HG03558 (cell line): Measurements from ENCODE around the gene RTN4.
"Not testable (repeated sequence)": the region's sequence is repeated elsewhere in the genome, so short reads cannot be mapped to it uniquely, and the experiment has no call there.

ENCODE experiments used
- ATAC-seq: cut with Tn5 transposase; IDR thresholded peaks from one replicate; pipeline ENCODE4 v1.9.1; 2021; ENCODE audit warnings: moderate number of reproducible peaks; ENCODE audit not compliant: unreplicated experiment; ENCODE audit errors: extremely low read depth

Gene RTN4

DNA sequence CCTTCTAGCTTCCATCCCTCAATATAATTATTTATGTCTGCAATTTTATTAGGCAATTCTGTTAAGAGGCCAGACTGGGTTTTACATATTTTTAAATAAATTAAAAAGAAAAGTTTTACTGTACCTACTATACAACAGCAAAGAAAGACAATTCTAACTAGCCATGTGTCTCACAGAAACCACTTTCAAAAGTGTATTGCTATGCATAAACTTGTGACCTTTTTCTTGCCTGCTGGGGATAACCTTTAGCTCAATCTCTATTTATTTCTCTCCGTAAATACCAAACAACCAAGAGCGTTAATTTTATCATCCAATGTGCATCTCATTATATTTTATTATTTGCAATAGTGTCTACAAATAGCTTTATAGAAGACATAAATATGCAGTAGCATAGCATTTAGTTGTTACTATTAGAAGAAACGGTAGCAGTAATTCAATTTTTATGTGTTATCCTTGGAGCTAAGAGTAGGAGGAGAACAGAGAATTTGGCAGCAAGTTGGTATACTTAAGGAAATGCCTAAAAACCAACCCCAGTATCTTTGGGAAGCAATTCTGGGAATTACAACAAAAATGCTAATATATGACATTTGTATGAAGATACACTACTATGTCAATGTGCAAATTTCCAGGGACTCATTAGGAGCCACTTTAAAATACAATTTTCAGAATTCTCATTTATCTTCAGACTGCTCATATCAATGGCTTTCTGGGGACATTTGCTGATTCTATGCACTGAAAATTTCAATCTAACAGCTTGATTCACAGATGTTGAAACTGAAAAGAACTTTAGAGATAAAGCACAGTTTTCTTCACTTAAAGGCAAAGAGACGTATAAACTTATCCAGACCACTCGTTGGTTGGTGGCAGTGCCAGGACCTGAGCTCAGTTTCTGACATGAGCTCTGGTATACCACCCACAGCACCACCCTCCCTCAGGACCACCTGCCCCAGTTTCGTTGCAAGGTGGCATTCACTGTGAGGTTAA is 23.0 kb upstream of the RTN4 start:
- ATAC-seq, result no peak

DNA sequence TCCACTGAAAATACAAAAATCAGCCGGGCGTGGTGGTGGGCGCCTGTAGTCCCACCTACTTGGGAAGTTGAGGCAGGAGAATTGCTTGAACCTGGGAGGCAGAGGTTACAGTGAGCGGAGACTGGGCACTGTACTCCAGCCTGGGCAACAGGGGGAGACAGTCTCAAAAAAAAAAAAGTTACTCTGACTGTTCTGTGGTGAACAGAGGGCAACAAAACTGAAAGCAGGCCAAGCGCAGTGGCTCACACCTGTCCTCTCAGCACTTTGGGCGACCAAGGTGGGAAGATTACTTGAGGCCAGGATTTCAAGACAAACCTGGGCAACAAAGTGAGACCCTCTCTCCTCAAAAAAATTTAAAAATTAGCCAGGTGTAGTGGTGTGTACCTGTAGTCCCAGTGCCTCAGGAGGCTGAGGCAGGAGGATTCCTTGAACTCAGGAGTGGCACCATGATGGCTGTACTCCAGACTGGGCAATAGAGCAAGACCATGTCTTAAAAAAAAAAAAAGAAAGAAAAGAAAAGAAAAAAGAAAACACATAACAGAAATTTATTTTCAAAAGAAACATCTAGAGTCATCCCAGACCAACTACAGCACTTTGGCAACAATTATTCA is 13.6 kb upstream of the RTN4 start:
- no peak for ATAC-seq

DNA sequence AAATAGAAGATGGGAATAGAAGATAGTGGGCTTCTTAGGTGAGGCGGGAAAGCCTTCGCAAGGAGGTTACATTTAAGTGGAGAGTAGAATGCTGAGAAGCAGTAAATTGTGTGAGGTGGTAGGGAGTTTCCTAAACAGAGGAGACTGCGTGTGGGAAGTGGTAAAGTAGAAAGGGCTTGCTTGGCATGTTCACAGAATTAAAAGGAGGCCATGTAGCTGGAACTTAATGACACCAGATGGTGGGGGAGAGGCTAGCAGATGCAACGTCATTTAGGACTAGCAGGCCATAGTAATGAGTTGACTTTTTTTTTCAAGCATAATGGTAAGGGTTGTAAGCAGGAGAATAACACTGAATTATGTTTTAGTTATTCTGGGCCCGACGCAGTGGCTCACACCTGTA is 13.0 kb upstream of the RTN4 start:
- no peak for ATAC-seq

GRCh38 chr2:55062754-55063153 is 12.5 kb upstream of the RTN4 start:
- no peak for ATAC-seq

- ATAC-seq, result no peak
These were observed 11.5 kb upstream of the RTN4 start for GRCh38 chr2:55061523-55062344.

- no peak for ATAC-seq
These were observed 9.5 kb upstream of the RTN4 start for GRCh38 chr2:55059793-55060192.

DNA sequence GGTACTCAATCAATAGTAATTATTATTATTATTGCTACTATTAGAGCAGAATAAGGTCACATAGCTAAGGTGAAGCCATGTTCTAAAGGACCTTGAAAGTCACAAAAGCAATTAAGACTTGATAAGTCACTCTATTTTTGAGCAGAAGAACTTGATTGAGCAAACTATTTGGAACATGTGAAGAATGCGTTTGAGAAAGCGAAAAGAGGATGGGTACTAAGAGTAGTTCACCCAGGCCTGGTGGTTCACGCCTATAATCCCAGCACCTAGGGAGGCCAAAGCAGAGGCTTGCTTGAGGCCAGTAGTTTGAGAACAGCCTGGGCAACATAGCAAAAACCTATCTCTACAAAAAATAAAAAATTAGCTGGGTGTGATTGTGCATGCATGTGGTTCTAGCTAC is 7.2 kb upstream of the RTN4 start:
- no peak for ATAC-seq

DNA sequence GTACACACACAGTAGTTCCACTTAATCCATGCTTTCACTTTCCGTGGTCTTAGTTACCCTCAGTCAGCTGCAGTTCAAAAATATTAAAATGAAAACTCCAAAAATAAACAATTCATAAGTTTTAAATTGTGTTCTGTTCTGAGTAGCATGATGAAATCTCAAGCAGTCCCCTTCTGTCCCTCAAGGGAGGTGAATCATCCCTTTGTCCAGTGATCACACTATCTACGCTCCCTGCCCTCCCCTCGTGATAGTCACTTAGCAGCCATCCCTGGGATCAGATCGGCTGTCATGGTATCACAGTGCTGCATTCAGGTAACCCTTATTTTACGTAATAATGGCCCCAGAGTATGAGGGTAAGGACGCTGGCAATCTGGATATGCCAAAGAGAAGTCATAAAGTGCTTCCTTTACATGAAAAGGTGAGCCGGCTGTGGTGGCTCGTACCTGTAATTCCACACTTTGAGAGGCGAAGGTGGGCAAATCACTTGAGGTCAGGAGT is 5.8 kb upstream of the RTN4 start:
- no peak for ATAC-seq

- ATAC-seq, result no peak
These were observed 4.0 kb upstream of the RTN4 start for GRCh38 chr2:55054106-55054875.

DNA sequence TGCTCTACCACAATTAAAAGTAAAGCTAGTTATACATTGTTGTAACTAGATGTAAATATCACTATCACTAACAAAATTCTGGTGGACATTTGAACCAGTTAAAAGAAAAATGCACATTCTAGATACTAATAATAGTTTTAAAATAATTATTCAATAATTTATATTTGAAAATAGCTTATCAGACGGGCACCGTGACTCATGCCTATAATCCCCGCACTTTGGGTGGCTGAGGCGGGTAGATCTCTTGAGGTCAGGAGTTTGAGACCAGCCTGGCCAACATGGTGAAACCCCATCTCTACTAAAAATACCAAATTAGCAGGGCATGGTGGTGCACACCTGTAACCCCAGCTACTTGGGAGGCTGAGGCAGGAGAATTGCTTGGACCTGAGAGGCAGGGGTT is 3.0 kb upstream of the RTN4 start:
- ATAC-seq, result not testable (repeated sequence)

DNA sequence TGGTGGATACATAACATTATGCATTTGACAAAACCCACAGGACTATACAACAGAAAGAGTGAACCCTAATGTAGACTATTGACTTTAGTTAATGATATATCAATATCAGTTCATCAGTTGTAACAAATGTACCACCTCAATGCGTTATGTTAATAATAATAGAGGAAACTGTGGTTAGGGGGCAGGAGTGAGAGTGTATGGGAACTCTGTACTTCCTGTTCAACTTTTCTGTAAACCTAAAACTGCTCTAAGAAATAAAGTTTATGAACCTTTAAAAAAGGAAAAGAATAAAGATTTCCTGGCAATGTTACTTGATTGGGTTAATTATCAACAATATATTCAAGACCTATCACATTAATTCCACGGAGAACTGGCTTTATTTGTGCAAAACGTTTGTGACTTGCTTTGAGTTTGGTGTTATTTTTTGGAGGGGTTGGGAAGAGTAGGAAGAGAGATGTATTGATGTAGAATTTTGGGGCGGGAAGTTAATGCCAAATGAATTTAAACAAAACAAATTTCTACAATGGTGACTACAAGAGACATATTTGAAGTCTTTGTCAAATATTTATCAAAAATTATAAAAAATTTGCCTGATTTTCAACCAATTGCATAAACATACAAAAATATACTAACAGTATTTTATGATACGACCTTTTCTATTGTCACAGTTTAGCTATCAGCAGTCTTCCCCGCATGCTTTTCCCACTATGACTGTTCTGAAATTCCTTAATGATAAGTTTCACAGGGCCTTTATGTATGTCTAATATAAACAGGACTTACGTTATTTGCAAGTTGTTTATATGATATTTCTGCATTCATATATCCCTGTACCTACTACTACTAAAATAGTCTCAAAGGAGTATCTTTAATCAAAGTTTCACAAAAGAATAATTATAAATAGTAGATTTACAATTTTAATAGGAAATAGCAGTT is 2.1 kb upstream of the RTN4 start:
- ATAC-seq, result no peak

GRCh38 chr2:55051026-55051866 is 995 bp upstream of the RTN4 start:
- ATAC-seq, result no peak

- no peak for ATAC-seq
These were observed 491 bp downstream of the RTN4 start for GRCh38 chr2:55049821-55050099.

GRCh38 chr2:55049043-55049820 is 1.0 kb downstream of the RTN4 start:
- ATAC-seq, result no peak

- no peak for ATAC-seq
These were observed 1.7 kb downstream of the RTN4 start for GRCh38 chr2:55048508-55049042.

- no peak for ATAC-seq
These were observed 2.5 kb downstream of the RTN4 start for GRCh38 chr2:55047677-55048299.

DNA sequence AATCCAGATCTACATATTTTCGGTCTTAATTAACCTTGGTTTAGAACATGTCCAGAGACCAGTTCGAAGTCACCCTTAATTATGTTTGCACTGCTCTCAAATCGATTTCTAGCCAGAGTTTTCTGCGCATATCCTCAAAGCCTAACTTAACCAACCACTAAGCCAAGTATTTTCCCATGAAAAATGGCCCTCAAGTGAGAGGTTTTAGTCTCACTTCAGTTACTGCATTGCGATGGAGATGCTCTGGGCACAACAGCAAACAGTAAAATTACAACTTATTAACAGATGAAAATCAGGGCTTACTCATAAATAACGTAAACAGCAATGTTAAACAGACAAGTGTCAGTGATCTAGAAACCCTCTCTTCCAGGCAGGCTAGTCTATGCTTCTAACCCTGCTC is 4.5 kb downstream of the RTN4 start:
- no peak for ATAC-seq
